ENCODE results near the gene NR0B2. TPM values are rescaled to one million over a fixed set of nuclear protein-coding genes. Genes with fewer than 3 reads are reported as not detected.

The NR0B2 gene
- total and polyA plus RNA-seq, 2 of the 13 experiments (the other 11 are each of a cell fraction or from before 2014, with no cell fraction given), result 72.5 to 133 TPM

DNA sequence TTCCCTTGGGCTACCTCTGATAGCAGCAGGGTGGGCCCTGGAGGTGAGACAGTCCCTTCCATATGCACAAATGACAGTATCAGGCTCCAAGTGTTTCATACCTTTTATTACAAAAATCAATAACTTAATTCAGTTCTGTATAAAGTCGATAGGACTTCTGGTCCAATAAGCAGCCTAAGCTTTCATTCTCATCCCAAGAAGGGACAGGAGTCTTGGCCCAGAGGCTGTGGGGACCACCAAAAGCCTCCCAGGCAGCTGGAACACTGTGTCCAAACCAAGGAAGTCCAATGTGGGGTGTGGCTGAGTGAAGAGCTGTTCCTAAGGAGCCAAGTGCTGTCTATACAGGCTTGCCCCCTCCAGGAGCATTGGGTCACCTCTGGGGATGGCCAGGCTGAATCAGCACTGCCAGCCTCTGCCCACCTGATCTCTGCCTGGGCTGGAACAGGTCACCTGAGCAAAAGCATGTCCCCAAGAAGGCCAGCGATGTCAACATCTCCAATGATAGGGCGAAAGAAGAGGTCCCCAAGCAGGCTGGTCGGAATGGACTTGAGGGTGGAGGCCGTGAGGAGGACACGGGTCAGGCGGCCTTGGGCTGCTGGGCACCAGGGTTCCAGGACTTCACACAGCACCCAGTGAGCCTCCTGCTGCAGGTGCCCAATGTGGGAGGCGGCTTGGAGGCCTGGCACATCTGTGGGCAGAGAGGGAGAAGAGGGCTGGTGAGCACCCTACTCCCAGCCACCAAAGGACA is 2.2 kb downstream of the NR0B2 start (continued):
- TF ChIP-seq ZNF652 (CRISPR knock-in tag; IDR thresholded peaks at IDR 0.05; ENCODE audit: borderline replicate concordance, low read depth), result no peak
- TF ChIP-seq ZC3H13 (CRISPR knock-in tag; IDR thresholded peaks at IDR 0.05), result peak; percentile 85; the same call in 1 of the 2 replicates
- TF ChIP-seq, protein P1, sequence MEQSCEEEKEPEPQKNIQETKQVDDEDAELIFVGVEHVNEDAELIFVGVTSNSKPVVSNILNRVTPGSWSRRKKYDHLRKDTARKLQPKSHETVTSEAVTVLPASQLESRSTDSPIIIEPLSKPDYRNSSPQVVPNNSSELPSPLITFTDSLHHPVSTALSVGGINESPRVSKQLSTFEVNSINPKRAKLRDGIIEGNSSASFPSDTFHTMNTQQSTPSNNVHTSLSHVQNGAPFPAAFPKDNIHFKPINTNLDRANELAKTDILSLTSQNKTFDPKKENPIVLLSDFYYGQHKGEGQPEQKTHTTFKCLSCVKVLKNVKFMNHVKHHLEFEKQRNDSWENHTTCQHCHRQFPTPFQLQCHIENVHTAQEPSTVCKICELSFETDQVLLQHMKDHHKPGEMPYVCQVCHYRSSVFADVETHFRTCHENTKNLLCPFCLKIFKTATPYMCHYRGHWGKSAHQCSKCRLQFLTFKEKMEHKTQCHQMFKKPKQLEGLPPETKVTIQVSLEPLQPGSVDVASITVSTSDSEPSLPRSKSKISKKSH (CRISPR knock-in tag; IDR thresholded peaks at IDR 0.05; ENCODE audit: borderline replicate concordance), result peak; percentile 41; the same call in 1 of the 2 replicates
- 0 out of 2 replicates have a peak, but pooled peaks have one; percentile 41 for TF ChIP-seq ZNF607 (CRISPR knock-in tag; IDR thresholded peaks at IDR 0.05; ENCODE audit: borderline replicate concordance)
- 0 out of 2 replicates have a peak, but pooled peaks have one; percentile 61 for TF ChIP-seq ARHGAP35 (CRISPR knock-in tag; IDR thresholded peaks at IDR 0.05; ENCODE audit: borderline replicate concordance)
- TF ChIP-seq, protein P2, sequence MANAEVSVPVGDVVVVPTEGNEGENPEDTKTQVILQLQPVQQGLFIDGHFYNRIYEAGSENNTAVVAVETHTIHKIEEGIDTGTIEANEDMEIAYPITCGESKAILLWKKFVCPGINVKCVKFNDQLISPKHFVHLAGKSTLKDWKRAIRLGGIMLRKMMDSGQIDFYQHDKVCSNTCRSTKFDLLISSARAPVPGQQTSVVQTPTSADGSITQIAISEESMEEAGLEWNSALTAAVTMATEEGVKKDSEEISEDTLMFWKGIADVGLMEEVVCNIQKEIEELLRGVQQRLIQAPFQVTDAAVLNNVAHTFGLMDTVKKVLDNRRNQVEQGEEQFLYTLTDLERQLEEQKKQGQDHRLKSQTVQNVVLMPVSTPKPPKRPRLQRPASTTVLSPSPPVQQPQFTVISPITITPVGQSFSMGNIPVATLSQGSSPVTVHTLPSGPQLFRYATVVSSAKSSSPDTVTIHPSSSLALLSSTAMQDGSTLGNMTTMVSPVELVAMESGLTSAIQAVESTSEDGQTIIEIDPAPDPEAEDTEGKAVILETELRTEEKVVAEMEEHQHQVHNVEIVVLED (CRISPR knock-in tag; IDR thresholded peaks at IDR 0.05; ENCODE audit: borderline replicate concordance), result no peak
- TF ChIP-seq SMC3 (IDR thresholded peaks at IDR 0.05; ENCODE audit: low read length), result no peak
- TF ChIP-seq ZBTB38 (CRISPR knock-in tag; IDR thresholded peaks at IDR 0.05), result no peak
- TF ChIP-seq, protein P3, sequence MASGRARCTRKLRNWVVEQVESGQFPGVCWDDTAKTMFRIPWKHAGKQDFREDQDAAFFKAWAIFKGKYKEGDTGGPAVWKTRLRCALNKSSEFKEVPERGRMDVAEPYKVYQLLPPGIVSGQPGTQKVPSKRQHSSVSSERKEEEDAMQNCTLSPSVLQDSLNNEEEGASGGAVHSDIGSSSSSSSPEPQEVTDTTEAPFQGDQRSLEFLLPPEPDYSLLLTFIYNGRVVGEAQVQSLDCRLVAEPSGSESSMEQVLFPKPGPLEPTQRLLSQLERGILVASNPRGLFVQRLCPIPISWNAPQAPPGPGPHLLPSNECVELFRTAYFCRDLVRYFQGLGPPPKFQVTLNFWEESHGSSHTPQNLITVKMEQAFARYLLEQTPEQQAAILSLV (CRISPR knock-in tag; IDR thresholded peaks at IDR 0.05; ENCODE audit: borderline replicate concordance), result 0 out of 2 replicates have a peak, but pooled peaks have one; percentile 72
- TF ChIP-seq, protein P4, sequence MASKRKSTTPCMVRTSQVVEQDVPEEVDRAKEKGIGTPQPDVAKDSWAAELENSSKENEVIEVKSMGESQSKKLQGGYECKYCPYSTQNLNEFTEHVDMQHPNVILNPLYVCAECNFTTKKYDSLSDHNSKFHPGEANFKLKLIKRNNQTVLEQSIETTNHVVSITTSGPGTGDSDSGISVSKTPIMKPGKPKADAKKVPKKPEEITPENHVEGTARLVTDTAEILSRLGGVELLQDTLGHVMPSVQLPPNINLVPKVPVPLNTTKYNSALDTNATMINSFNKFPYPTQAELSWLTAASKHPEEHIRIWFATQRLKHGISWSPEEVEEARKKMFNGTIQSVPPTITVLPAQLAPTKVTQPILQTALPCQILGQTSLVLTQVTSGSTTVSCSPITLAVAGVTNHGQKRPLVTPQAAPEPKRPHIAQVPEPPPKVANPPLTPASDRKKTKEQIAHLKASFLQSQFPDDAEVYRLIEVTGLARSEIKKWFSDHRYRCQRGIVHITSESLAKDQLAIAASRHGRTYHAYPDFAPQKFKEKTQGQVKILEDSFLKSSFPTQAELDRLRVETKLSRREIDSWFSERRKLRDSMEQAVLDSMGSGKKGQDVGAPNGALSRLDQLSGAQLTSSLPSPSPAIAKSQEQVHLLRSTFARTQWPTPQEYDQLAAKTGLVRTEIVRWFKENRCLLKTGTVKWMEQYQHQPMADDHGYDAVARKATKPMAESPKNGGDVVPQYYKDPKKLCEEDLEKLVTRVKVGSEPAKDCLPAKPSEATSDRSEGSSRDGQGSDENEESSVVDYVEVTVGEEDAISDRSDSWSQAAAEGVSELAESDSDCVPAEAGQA (IDR thresholded peaks at IDR 0.05; ENCODE audit: low read depth), result no peak
- TF ChIP-seq, protein P4 (CRISPR knock-in tag; IDR thresholded peaks at IDR 0.05; ENCODE audit: borderline replicate concordance), result no peak
- TF ChIP-seq ZNF496 (CRISPR knock-in tag; IDR thresholded peaks at IDR 0.05; ENCODE audit: insufficient replicate concordance), result no peak
- TF ChIP-seq DPF2 (CRISPR knock-in tag; IDR thresholded peaks at IDR 0.05; ENCODE audit: borderline replicate concordance, low read depth), result no peak
- TF ChIP-seq CBX2 (IDR thresholded peaks at IDR 0.05; ENCODE audit: low read depth, low read length), result no peak
- TF ChIP-seq CBX2 (CRISPR knock-in tag; IDR thresholded peaks at IDR 0.05; ENCODE audit: low read depth), result no peak
- no peak for TF ChIP-seq SMAD1 (CRISPR knock-in tag; IDR thresholded peaks at IDR 0.05; ENCODE audit: borderline replicate concordance, low read depth)
- no peak for TF ChIP-seq ZNF629 (CRISPR knock-in tag; conservative IDR thresholded peaks at IDR 0.05)
- TF ChIP-seq ZNF383 (CRISPR knock-in tag; IDR thresholded peaks at IDR 0.05; ENCODE audit: borderline replicate concordance), result no peak

Measured in HepG2 (cell line).